NCI-H774 (cell line): Measurements from ENCODE around the gene ULK4.
"Not testable (repeated sequence)": the region's sequence is repeated elsewhere in the genome, so short reads cannot be mapped to it uniquely, and the experiment has no call there.

ENCODE experiments used
- DNase-seq: peaks from one replicate; lab custom pipeline; 2025; lab: John Stamatoyannopoulos, UW

ULK4 gene

GRCh38 chr3:41762867-41763266, 199.0 kb downstream of the ULK4 start:
- DNase-seq, result not testable (repeated sequence)

GRCh38 chr3:41753651-41754050, 208.3 kb downstream of the ULK4 start:
- no peak for DNase-seq

GRCh38 chr3:41751597-41751996, 210.3 kb downstream of the ULK4 start:
- no peak for DNase-seq

- DNase-seq, result no peak
Measured at GRCh38 chr3:41749988-41750387, 211.9 kb downstream of the ULK4 start.

- no peak for DNase-seq
Measured at GRCh38 chr3:41746215-41746614, 215.7 kb downstream of the ULK4 start.

- no peak for DNase-seq
Measured at GRCh38 chr3:41742121-41742520, 219.8 kb downstream of the ULK4 start.

GRCh38 chr3:41740374-41740886, 221.5 kb downstream of the ULK4 start:
- no peak for DNase-seq

- DNase-seq, result no peak
Measured at GRCh38 chr3:41726891-41727290, 235.0 kb downstream of the ULK4 start.

- no peak for DNase-seq
Measured at GRCh38 chr3:41717641-41718040, 244.3 kb downstream of the ULK4 start.

GRCh38 chr3:41716471-41716870, 245.4 kb downstream of the ULK4 start:
- DNase-seq, result no peak

- no peak for DNase-seq
Measured at GRCh38 chr3:41715376-41715775, 246.5 kb downstream of the ULK4 start.

- no peak for DNase-seq
Measured at GRCh38 chr3:41711651-41712050, 250.3 kb downstream of the ULK4 start.

- DNase-seq, result no peak
Measured at GRCh38 chr3:41710646-41711388, 251.1 kb downstream of the ULK4 start.

- not testable (repeated sequence) for DNase-seq
Measured at GRCh38 chr3:41709213-41709612, 252.7 kb downstream of the ULK4 start.

GRCh38 chr3:41708176-41708575, 253.7 kb downstream of the ULK4 start:
- no peak for DNase-seq

GRCh38 chr3:41705893-41706292, 256.0 kb downstream of the ULK4 start:
- DNase-seq, result no peak

GRCh38 chr3:41701191-41701698, 260.7 kb downstream of the ULK4 start:
- no peak for DNase-seq

GRCh38 chr3:41700155-41700554, 261.7 kb downstream of the ULK4 start:
- no peak for DNase-seq

GRCh38 chr3:41698898-41699297, 263.0 kb downstream of the ULK4 start:
- DNase-seq, result no peak

- DNase-seq, result no peak
Measured at GRCh38 chr3:41697702-41698101, 264.2 kb downstream of the ULK4 start.

- not testable (repeated sequence) for DNase-seq
Measured at GRCh38 chr3:41695806-41696205, 266.1 kb downstream of the ULK4 start.

GRCh38 chr3:41693799-41694198, 268.1 kb downstream of the ULK4 start:
- no peak for DNase-seq

- DNase-seq, result no peak
Measured at GRCh38 chr3:41690766-41691563, 270.9 kb downstream of the ULK4 start.
